NB4 (cell line): ENCODE results near the gene DPT.

Source experiments
- DNase-seq: peaks from one replicate; pipeline ENCODE4 v3.0.0; 2010; ENCODE audit warnings: low read depth
- H3K4me3 ChIP-seq: one replicate; pipeline ENCODE4 v1.5.1; 2011; ENCODE audit warnings: mild to moderate bottlenecking, low read depth, low read length, moderate library complexity
- CTCF ChIP-seq: IDR thresholded peaks from one replicate; pipeline ENCODE4 v1.5.1; 2012; ENCODE audit warnings: low read depth, low read length
- MAX ChIP-seq: IDR thresholded peaks from 2 replicates; pipeline ENCODE4 v1.6.1; 2011; ENCODE audit warnings: low read depth, low read length
- MYC ChIP-seq: IDR thresholded peaks from 2 replicates; pipeline ENCODE4 v1.6.1; 2011; ENCODE audit warnings: low read depth, low read length
- POLR2A ChIP-seq: IDR thresholded peaks from 2 replicates; pipeline ENCODE4 v1.6.1; 2011; ENCODE audit warnings: mild to moderate bottlenecking; ENCODE audit not compliant: insufficient read length; ENCODE audit errors: extremely low read depth

DPT gene

GRCh38 chr1:168767894-168768584 is 39.0 kb upstream of the DPT start:
- H3K4me3 ChIP-seq, result no peak overlapping the region
- TF ChIP-seq POLR2A (no peak), MYC (no peak), CTCF (no peak), MAX (no peak)
- no peak for DNase-seq

- no peak for TF ChIP-seq CTCF
- TF ChIP-seq POLR2A, result no peak
- no peak for TF ChIP-seq MYC
- TF ChIP-seq MAX, result no peak
- no peak for DNase-seq
- H3K4me3 ChIP-seq, result no peak overlapping the region
Observed at GRCh38 chr1:168766568-168766967, 37.6 kb upstream of the DPT start.

GRCh38 chr1:168763031-168763430 is 34.0 kb upstream of the DPT start:
- no peak for DNase-seq
- no peak overlapping the region for H3K4me3 ChIP-seq
- TF ChIP-seq MAX (no peak), POLR2A (no peak), CTCF (no peak), MYC (no peak)

- DNase-seq, result no peak
- TF ChIP-seq MYC (no peak), POLR2A (no peak), CTCF (no peak), MAX (no peak)
- no peak overlapping the region for H3K4me3 ChIP-seq
Observed at GRCh38 chr1:168762473-168762872, 33.5 kb upstream of the DPT start.

- no peak for TF ChIP-seq CTCF
- no peak for TF ChIP-seq MYC
- TF ChIP-seq POLR2A, result no peak
- no peak for TF ChIP-seq MAX
- no peak overlapping the region for H3K4me3 ChIP-seq
- DNase-seq, result no peak
Observed at GRCh38 chr1:168760781-168761180, 31.8 kb upstream of the DPT start.

GRCh38 chr1:168760241-168760640 is 31.2 kb upstream of the DPT start:
- H3K4me3 ChIP-seq, result no peak overlapping the region
- TF ChIP-seq CTCF (no peak), MYC (no peak), POLR2A (no peak), MAX (no peak)
- DNase-seq, result no peak
